GM21360 (cell line): ENCODE data around the gene SDR42E2.
A peak's percentile ranks its signal among the peaks of the same experiment; 100 is the strongest.
"Not testable (repeated sequence)": the region's sequence is repeated elsewhere in the genome, so short reads cannot be mapped to it uniquely, and the experiment has no call there.

Source experiments
- ATAC-seq: cut with Tn5 transposase; IDR thresholded peaks from one replicate; pipeline ENCODE4 v1.9.1; 2021; ENCODE audit warnings: mild to moderate bottlenecking, moderate library complexity; ENCODE audit not compliant: unreplicated experiment

Gene SDR42E2

DNA sequence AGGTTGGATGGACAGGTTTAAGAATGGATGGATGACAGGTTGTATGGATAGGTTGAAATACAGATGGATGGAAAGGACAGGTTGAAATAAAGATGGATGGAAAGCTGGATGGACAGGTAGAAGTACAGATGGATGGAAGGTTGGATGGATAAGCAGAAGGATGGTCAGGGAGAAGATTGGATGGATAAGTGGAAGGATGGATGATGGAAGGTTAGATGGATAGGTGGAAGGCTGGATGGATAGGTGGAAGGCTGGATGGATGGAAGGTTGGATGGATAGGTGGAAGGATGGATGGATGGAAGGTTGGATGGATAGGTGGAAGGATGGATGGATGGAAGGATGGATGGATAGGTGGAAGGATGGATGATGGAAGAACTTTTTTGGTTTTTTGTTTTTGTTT lies 905 bp upstream of the SDR42E2 start:
- ATAC-seq: no peak

GRCh38 chr16:22162656-22163009 lies 327 bp downstream of the SDR42E2 start:
- no peak for ATAC-seq

- ATAC-seq: no peak
Observed at GRCh38 chr16:22163806-22164205, 1.5 kb downstream of the SDR42E2 start.

DNA sequence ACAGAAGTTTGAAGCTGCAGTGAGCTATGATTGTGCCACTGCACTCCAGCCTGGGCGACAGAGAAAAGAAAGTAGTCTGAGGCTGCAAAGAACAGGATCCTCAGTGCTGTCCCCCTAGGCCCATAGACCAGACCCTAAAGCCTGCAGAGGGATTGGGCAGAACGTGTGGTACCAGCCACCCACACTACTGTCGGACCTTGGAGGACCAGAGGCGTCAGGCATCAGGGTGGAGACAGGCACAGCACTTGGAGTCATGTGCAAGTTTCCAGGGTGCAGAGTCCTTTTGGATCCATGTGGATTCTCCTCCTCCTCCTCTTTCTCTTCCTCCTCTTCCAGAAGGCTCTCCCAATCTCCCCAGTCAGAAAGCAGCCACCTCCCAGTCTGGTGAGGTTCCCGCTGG lies 2.2 kb downstream of the SDR42E2 start:
- ATAC-seq: no peak

DNA sequence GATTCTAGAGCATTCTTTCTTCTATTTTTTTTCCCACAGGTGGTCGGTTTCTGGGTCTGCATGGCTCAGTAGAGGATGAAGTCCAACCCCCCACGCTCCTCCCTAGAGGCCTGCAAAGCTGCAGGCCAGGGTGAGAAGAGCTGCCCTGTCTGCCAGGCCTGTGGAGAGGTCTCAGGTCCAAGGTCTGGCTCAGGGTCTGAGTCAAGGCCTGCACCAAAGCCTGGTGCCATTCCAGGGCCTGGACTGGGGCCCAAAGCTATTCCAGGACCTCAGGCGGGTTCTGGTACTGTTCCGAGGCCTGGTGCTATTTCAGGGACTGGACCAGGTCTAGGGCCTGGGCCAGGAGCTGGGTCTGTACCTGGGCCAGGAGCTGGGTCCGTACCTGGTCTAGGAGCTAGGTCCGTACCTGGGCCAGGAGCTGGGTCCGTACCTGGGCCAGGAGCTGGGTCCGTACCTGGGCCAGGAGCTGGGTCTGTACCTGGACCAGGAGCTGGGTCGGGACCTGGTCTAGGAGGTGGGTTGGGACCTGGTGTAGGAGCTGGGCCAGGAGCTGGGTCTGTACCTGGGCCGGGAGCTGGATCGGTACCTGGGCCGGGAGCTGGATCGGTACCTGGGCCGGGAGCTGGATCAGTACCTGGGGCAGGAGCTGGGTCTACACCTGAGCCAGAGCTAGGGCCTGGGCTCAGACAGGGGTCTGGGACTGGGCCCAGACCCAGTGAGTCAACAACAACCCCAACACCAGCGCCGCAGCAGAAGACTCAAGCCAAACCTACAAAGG lies 3.4 kb downstream of the SDR42E2 start:
- no peak for ATAC-seq

DNA sequence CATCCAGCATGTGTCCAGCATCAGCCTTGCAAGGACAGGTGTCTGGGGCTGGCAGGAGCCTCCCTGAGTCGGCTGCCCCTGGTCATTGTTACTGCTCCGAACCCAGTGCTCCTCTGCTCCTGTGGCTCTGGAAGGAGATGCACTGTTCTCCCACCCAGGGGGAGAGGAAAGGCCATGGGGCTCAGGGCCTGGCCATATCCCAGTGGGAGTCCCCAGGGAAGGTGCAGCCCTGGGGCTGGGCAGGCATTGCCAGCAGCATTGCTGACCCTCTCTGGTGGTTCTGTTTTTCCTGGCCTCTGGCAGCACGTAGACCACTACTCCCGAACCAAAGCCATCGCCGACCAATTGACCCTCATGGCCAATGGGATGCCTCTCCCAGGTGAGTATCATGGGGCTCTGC lies 9.6 kb downstream of the SDR42E2 start:
- no peak for ATAC-seq

DNA sequence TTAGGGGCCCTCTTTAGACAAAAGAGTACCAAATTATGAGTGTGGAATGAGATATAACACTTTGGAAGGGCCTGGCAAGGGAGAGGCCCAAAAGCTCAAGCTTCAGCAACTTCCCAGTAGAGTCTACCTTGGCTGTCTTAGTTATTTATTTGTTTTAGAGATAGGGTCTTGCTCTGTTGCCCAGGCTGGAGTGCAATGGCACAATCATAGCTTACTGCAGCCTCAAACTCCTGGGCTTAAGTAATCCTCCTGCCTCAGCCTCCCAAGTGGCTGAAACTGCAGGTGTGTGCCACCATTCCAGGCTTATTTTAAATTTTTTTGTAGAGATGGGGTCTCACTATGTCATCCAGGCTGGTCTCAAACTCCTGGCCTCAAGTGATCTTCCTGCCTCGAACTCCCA lies 10.3 kb downstream of the SDR42E2 start:
- not testable (repeated sequence) for ATAC-seq

- ATAC-seq: no peak
Observed at GRCh38 chr16:22174642-22175041, 12.3 kb downstream of the SDR42E2 start.

DNA sequence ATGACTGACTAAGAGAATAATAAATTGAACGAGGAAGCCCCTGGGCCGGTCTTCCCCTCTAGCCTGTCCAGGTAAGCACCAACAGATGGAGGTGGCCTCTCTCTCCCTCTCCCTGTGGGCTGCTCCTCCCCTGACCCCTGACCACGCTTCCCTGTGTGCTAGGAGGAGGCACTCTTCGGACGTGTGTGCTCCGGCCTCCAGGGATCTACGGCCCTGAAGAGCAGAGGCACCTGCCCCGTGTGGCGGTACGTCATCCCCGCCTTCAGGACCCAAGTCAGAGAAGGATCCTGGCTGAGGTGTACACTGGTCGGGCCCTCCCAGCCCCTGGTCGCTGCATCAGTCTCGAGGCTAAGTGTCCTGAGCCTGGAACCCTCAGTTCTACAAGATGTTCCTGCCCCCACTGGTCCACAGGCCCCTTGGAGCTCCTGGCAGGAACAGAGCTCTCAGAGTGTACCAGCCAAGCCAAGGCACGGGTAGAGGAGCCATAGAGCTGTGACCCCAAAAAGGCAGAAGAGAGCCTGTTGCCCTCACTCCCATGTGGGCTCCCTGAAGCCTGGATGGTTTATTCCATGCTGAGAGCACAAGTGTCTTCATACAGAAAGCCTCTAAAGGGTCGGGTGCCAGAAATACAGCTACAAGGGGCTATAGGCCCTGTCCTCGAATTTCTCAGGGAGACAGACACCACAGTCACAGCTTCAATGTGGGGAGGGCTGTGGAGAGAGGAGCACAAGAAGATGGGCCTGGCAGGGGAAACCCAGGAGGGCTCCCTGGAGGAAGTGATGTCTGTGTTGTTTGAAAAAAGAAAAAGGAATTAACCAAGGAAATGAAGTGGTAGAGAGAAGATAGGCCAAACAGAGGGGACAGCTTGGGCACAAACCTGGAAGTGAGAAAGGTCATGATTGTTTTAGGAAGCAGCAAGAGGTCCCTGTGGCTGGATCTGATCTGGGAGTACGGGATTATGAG lies 15.9 kb downstream of the SDR42E2 start:
- no peak for ATAC-seq

DNA sequence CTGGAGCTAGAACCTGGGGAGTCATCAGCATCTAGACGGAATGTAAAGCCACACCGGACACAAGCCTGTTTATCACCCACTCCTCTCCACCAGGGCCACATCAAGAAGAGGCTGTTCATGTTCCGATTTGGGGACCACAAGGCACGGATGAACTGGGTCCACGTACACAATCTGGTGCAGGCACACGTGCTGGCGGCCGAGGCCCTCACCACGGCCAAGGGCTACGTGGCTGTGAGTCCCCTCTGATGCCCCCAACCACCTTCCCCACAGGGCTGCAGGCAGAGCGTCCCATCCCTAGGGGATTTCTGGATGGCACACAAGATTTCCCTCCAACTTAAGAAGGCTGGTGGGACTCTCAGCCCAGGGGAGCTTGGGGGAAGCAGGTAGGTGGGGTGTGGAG lies 19.1 kb downstream of the SDR42E2 start:
- no peak for ATAC-seq

DNA sequence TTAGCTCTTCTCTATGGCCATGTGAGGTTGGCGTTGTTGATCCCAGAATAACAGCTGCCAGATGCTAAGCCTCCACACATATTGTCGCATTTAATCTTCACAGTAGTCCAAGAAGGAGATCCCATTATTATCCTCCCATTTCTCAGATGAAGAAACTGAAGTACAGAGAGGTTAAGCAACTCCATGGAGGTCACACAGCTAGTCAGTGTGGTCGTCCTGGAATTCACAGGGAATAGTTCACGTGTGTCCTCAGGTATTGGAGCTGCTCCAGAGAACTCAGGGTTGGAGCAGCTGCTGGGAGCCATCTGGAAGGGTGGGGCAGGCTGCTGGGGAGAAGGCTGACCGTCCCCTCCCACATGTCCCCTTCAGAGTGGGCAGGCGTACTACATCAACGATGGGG lies 19.5 kb downstream of the SDR42E2 start:
- no peak for ATAC-seq

GRCh38 chr16:22183335-22183734 lies 21.0 kb downstream of the SDR42E2 start:
- ATAC-seq: no peak

GRCh38 chr16:22183901-22184614 lies 21.8 kb downstream of the SDR42E2 start:
- ATAC-seq: no peak

DNA sequence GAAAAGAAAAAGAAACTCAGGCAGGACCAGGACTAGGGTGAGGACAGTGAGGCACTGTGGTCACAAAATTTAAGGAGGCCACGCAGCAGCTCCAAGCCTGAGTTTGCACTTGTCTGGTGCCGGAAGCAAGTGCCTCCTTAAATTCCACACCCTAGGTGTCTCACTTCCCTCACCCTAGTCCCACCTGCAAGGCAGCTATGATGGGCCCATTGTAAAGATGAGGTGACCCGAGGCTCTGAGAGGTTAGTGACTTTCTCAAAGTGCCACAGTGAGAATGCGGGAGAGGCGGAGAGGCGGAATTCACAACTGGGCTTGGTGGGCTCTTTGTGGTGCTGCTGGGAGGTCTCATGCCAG lies 22.3 kb downstream of the SDR42E2 start:
- ATAC-seq: no peak

DNA sequence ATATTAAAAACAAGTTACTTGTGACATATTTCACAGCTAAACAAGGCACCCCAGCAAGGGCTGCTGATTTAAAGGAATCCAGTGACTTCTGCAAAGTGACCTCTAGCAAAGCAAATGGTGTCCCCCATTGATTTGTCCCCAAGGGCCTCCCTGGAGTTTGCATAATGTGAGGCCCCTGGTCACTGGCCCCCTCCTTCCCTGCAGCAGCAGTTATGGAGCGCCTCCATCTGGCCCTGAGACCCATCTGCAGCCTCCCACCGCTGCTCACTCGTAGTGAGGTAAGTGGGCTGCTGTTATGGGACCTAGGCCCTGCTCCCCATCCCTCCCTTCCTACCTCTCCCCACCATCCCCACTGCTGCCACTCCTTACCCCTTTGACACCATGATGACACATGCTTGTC lies 24.2 kb downstream of the SDR42E2 start:
- ATAC-seq: no peak

DNA sequence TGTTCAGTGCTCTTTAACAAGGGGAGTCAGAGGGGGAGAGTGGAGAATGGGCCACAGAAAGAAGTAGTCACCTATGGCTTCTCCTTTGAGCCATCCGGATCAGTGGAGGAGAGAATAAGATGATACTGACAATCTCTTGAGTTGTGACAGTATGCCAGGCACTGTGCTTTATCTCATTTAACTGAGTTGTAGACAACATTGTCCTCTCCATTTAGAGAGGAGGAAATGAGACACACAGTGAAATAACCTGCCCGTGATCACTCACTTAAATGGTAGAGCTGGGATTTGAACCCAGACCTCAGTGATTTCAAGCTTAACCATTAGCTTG lies 25.9 kb downstream of the SDR42E2 start:
- ATAC-seq: no peak

DNA sequence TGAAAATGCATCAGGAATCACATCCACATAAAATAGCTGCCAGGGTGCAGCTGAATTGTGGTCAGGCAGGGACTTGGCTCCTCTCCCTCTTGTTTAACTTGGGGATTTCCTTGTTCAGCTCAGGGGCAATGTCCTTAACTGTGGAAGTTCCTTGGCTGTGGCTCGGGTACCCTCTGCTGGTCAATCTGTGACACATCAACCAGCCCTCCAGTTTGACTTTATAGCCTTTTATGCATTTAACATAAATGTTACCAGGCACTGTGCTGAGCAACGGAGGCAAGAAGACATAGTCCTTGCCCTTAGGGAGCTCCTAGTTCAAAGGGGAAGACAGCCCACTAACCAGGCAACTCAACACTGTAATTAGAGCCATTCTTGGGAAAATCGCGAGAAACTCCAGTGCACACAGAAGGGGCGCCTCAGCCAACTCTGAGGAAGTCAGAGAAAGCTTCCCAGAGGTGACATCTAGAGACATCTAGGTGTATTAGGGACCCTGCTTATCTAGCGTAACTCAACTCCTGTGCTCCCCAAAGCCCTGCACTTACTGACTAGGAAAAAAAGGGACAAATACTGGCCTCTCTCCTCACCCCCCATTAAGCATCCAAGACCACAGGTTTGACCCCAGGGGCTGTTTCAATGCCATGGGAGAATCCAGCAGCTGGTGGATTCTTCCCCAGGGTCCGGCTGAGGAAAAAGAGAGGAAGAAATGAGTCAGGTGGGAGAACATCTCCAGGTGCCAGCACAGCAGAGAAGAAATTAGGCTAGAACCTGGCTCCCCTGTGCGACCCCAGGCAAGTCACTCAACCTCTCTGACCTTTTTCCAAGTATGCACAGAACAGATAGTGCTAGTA lies 26.5 kb downstream of the SDR42E2 start:
- ATAC-seq: no peak

- no peak for ATAC-seq
Observed at GRCh38 chr16:22189473-22190080, 27.3 kb downstream of the SDR42E2 start.

DNA sequence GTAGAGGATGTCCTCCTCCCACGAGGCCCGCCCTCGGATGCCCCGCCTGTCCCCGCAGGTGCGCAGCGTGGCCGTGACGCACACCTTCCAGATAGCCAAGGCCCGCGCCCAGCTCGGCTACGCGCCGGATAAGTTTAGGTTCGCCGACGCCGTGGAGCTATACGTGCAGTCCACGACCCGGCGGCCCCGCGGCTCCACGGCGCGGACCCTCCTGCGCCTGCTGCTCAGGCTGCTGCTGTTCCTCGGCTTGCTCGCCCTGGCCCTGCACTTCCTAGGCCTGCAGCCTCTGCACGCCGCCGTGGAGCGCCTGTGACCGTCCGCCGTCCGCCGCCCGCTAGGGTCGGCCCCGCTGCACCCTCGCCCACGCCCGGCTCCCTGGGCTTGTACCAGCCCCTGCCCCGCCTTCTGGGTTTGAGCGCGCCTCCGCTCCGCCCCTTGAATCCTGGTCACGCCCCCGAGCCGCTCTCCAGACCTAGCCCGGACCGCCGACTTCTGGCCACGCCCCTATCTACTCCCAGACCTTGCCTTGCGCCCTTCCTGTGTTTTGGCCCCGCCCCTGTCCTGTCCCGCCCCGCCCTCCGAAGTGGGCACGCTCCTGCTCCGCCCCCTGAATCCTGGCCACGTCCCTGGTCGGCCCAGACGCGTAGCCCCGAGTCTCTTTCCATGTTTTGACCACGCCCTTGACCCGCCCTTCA lies 27.9 kb downstream of the SDR42E2 start:
- peak; percentile 52 for ATAC-seq
